CD14-positive monocyte (primary cell): Measurements from ENCODE around the gene SETD1A. TPM values are rescaled to one million over a fixed set of nuclear protein-coding genes. Genes with fewer than 3 reads are reported as not detected.

Experiments
- DNase-seq, 3 donors: peaks; one replicate each; pipeline ENCODE4 v3.0.0-alpha.2; 2011 to 2022
- H2AFZ ChIP-seq: 2 replicates; pipeline ENCODE4 v1.6.0; 2012; ENCODE audit warnings: mild to moderate bottlenecking, low read depth, low read length, inconsistent platforms; ENCODE audit not compliant: insufficient read depth, poor library complexity, severe bottlenecking
- H3K27ac ChIP-seq, 2 donors: 1 replicate in 1 of 2; 2 replicates in 1 of 2; pipeline ENCODE4 v1.5.1; 2012 to 2013; ENCODE audit warnings: low read length in 2 of 2, control low read depth in 1 of 2, inconsistent platforms in 1 of 2, low read depth in 1 of 2, mild to moderate bottlenecking in 1 of 2
- H3K27me3 ChIP-seq, 2 donors: one replicate each; pipeline versions ENCODE4 v1.6.0 to v1.6.1; 2011 to 2013; ENCODE audit warnings: low read length in 2 of 2; ENCODE audit not compliant: control insufficient read depth in 2 of 2, insufficient read depth in 2 of 2
- H3K36me3 ChIP-seq, 2 donors: replicated peaks in 1 of 2; 1 replicate in 1 of 2; 2 replicates in 1 of 2; pipeline versions ENCODE4 v1.5.1 to v1.6.1; 2012 to 2013; ENCODE audit warnings: low read length in 2 of 2, control low read depth in 1 of 2, inconsistent platforms in 1 of 2, mild to moderate bottlenecking in 1 of 2; ENCODE audit not compliant: insufficient read depth in 2 of 2, control insufficient read depth in 1 of 2
- H3K4me1 ChIP-seq, 2 donors: 1 replicate in 1 of 2; 2 replicates in 1 of 2; pipeline versions ENCODE4 v1.5.1 to v1.6.1; 2012 to 2013; ENCODE audit warnings: low read length in 2 of 2, control low read depth in 1 of 2, inconsistent platforms in 1 of 2, mild to moderate bottlenecking in 1 of 2, moderate library complexity in 1 of 2; ENCODE audit not compliant: insufficient read depth in 2 of 2, control insufficient read depth in 1 of 2
- H3K4me2 ChIP-seq: replicated peaks from 2 replicates; pipeline ENCODE3; 2012; ENCODE audit warnings: low read length, moderate library complexity, mild to moderate bottlenecking; ENCODE audit not compliant: poor library complexity, severe bottlenecking; ENCODE audit errors: extremely low read depth
- H3K4me3 ChIP-seq, 3 experiments: fragments of 200-600 bp in 1 of 3; sonication (generic) in 1 of 3; replicated peaks in 1 of 3; 1 replicate in 2 of 3; 2 replicates in 1 of 3; pipeline ENCODE4 v1.5.1; 2011 to 2013; ENCODE audit warnings: low read length in 3 of 3, mild to moderate bottlenecking in 3 of 3, control low read depth in 2 of 3, low read depth in 2 of 3, inconsistent platforms in 1 of 3, moderate library complexity in 1 of 3
- H3K79me2 ChIP-seq: 2 replicates; pipeline ENCODE4 v1.6.0; 2012; ENCODE audit warnings: mild to moderate bottlenecking, control low read depth, inconsistent platforms, low read length, moderate library complexity; ENCODE audit not compliant: insufficient read depth
- H3K9ac ChIP-seq: 2 replicates; pipeline ENCODE4 v1.6.0; 2017; ENCODE audit warnings: low read length, mild to moderate bottlenecking; ENCODE audit not compliant: insufficient read depth, poor library complexity, severe bottlenecking
- H3K9me3 ChIP-seq, 2 donors: replicated peaks in 1 of 2; 1 replicate in 1 of 2; 2 replicates in 1 of 2; pipeline versions ENCODE4 v1.5.1 to v1.6.1; 2012 to 2013; ENCODE audit warnings: low read length in 2 of 2, control low read depth in 1 of 2; ENCODE audit not compliant: control insufficient read depth in 1 of 2, insufficient read depth in 1 of 2
- H4K20me1 ChIP-seq: 2 replicates; pipeline ENCODE4 v1.6.0; 2012; ENCODE audit warnings: mild to moderate bottlenecking, low read length, control low read depth, moderate library complexity; ENCODE audit not compliant: insufficient read depth
- H3K27ac Mint-ChIP-seq, 7 donors: one replicate each; pipeline ENCODE4 v1.8.0; 2020; ENCODE audit warnings: mild to moderate bottlenecking in 7 of 7, mixed read lengths in 7 of 7, moderate library complexity in 6 of 7, inconsistent platforms in 2 of 7
- H3K27me3 Mint-ChIP-seq, 3 donors: one replicate each; pipeline ENCODE4 v1.8.0; 2021 to 2022; ENCODE audit warnings: low read depth in 3 of 3, mild to moderate bottlenecking in 3 of 3, mixed read lengths in 3 of 3, moderate library complexity in 3 of 3, inconsistent platforms in 1 of 3
- H3K36me3 Mint-ChIP-seq, 2 donors: one replicate each; pipeline ENCODE4 v1.8.0; 2020; ENCODE audit warnings: mixed read lengths in 2 of 2, inconsistent platforms in 1 of 2, mild to moderate bottlenecking in 1 of 2
- H3K4me1 Mint-ChIP-seq: one replicate; pipeline ENCODE4 v1.8.0; 2020; ENCODE audit warnings: mild to moderate bottlenecking, mixed read lengths
- H3K4me3 Mint-ChIP-seq, 2 donors: one replicate each; pipeline ENCODE4 v1.8.0; 2020; ENCODE audit warnings: mild to moderate bottlenecking in 2 of 2, mixed read lengths in 2 of 2, moderate library complexity in 1 of 2
- H3K9me3 Mint-ChIP-seq, 7 donors: one replicate each; pipeline ENCODE4 v1.8.0; 2020 to 2022; ENCODE audit warnings: mixed read lengths in 7 of 7, mild to moderate bottlenecking in 6 of 7, moderate library complexity in 6 of 7, inconsistent platforms in 2 of 7
- WGBS: methylation state at CpG from one replicate; pipeline ENCODE4 v1.1.5; 2013; ENCODE audit warnings: missing lambda C conversion rate; ENCODE audit not compliant: insufficient coverage; 5-methylcytosine and 5-hydroxymethylcytosine counted together
- intact Hi-C, 2 donors: fragments of 100-400 bp; cut with micrococcal nuclease; formaldehyde crosslinking; loops; one replicate each; pipeline versions ENCODE4 v1.15.0 to v1.15.1; 2023
- polyA plus RNA-seq, 3 donors: library from polyadenylated mRNA; depleted of rRNA in 1 of 3; unstranded in 2 of 3; stranded (reverse) in 1 of 3; fragments of 300-500 nt in 2 of 3; fragments of >200 nt in 1 of 3; fragmentation: Illumina TruSeq in 2 of 3; gene quantifications; 1 replicate in 2 of 3; 2 replicates in 1 of 3; pipeline ENCODE4 v1.2.3, GENCODE V29; 2012 to 2021
- TF ChIP-seq, protein P1 (sequence below): fragments of 200-600 bp; IDR thresholded peaks from one replicate; pipeline ENCODE4 v1.8.0; 2022; ENCODE audit warnings: antibody characterized with exemption, mild to moderate bottlenecking

Gene SETD1A
- polyA plus RNA-seq, 3 donors, result 0.16 to 6.6 (median 1.3) TPM

DNA sequence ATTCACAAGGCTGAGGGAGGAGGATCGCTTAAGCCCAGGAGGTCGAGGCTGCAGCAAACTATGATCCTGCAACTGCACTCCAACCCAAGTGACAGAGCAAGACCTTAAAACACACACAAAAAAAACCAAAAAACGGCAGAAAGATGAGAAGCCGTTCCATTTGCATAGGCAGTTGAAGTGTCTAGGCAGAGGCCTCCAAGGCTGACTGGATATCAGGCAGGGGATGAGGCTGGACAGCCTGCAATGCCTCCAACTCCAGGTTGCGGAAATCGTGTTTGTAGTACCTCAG is 36.2 kb upstream of the SETD1A start:
- Histone ChIP-seq H3K9ac (no peak overlapping the region), H3K4me2 (peak overlapping the region; percentile 80), H3K4me1 (peaks cover 12 to 25% of the 10 kb centered on the region in 2 donors), H3K4me3 (peak overlapping the region; percentile 43 to 85 (median 60)), H2AFZ (peak overlapping the region; percentile 83), H4K20me1 (no peaks in the 10 kb centered on the region), H3K36me3 (peaks cover 3 to 7% of the 10 kb centered on the region in 2 donors), H3K79me2 (no peaks in the 10 kb centered on the region), H3K27ac (peak overlapping the region in 1 of 2 donors; percentile 61), H3K9me3 (peaks cover 0 to 5% of the 10 kb centered on the region in 2 donors), H3K27me3 (no peaks in the 10 kb centered on the region)
- TF ChIP-seq, protein P1, sequence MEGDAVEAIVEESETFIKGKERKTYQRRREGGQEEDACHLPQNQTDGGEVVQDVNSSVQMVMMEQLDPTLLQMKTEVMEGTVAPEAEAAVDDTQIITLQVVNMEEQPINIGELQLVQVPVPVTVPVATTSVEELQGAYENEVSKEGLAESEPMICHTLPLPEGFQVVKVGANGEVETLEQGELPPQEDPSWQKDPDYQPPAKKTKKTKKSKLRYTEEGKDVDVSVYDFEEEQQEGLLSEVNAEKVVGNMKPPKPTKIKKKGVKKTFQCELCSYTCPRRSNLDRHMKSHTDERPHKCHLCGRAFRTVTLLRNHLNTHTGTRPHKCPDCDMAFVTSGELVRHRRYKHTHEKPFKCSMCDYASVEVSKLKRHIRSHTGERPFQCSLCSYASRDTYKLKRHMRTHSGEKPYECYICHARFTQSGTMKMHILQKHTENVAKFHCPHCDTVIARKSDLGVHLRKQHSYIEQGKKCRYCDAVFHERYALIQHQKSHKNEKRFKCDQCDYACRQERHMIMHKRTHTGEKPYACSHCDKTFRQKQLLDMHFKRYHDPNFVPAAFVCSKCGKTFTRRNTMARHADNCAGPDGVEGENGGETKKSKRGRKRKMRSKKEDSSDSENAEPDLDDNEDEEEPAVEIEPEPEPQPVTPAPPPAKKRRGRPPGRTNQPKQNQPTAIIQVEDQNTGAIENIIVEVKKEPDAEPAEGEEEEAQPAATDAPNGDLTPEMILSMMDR, result no peak
- peaks cover 0 to under 1% (median 0%) of the 10 kb centered on the region in 3 donors for H3K27me3 Mint-ChIP-seq
- peaks cover 4 to 7% of the 10 kb centered on the region in 2 donors for H3K36me3 Mint-ChIP-seq
- intact Hi-C loops, result loop anchor here (1.0 to 10.0 kb wide), 5 partner anchors 77 to 267 kb away; partner anchors contain the start of genes CFAP119 (in 1 of the 2), FBRS (in 1 of the 2), PRR14 (in 1 of the 2) and RNF40 (in 1 of the 2)
- peaks cover 29% of the 10 kb centered on the region for H3K4me1 Mint-ChIP-seq
- peak overlapping the region in 6 of 7 donors; percentile 96 to 100 (median 100) for H3K27ac Mint-ChIP-seq
- 4% methylated on average over 3 of the region's 6 CpGs for WGBS
- H3K9me3 Mint-ChIP-seq, result peaks cover 4 to 9% (median 6%) of the 10 kb centered on the region in 7 donors
- H3K4me3 Mint-ChIP-seq, result peak overlapping the region; percentile 94 to 100
- DNase-seq, result no peak

DNA sequence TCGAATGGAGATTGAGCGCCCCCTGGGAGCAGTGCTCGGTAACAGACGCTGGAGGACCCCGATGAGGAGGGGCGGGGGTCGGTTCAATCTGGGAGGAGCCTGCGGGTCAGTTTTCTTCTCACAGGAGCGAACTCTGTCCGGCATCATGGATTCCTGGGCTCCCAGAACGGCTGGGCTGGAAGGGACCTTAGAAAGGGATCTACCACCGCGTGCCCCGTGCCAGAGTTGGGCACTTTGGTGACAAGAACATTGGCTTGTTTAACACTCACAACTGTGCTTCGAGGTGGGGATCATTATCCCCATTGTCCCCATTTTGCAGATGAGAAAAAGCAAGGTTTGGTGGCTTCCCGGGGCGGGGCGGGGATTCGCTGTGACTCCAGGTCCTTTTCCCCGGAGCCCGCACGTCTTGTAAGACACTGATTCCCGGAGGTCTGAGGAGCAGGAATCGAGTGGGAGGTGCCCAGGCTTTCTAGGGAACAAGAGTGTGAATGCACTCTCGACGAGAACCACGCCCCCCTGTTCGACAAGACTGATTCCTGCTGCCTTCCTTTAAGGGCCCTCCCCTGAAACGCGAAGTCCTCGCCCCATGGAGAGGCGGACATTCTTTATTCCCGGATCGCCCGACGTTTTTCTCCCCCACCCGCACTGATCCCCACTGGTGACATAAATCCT is 35.7 kb upstream of the SETD1A start:
- Mint-ChIP-seq H3K27ac (peak overlapping the region; percentile 96 to 100 (median 100)), H3K27me3 (no peaks in the 10 kb centered on the region), H3K4me3 (peak overlapping the region; percentile 94 to 100), H3K4me1 (peaks cover 29% of the 10 kb centered on the region), H3K9me3 (peaks cover 4 to 9% (median 6%) of the 10 kb centered on the region in 7 donors), H3K36me3 (peaks cover 8 to 11% of the 10 kb centered on the region in 2 donors)
- Histone ChIP-seq H3K4me1 (peaks cover 12 to 25% of the 10 kb centered on the region in 2 donors), H2AFZ (peak overlapping the region; percentile 83), H3K9ac (peak overlapping the region; percentile 44), H3K4me3 (peak overlapping the region; percentile 43 to 85 (median 60)), H4K20me1 (no peaks in the 10 kb centered on the region), H3K79me2 (no peaks in the 10 kb centered on the region), H3K9me3 (peaks cover 0 to 5% of the 10 kb centered on the region in 2 donors), H3K27ac (peak overlapping the region; percentile 61 to 93), H3K4me2 (peak overlapping the region; percentile 80), H3K27me3 (no peaks in the 10 kb centered on the region), H3K36me3 (peaks cover 7 to 12% of the 10 kb centered on the region in 2 donors)
- under 1% methylated on average over 36 of the region's 37 CpGs for WGBS
- peak; percentile 79 to 84 (median 80) for DNase-seq
- TF ChIP-seq, protein P1, result peak; percentile 97
- intact Hi-C loops, result loop anchor here (1.0 to 10.0 kb wide), 7 partner anchors 25 to 267 kb away; partner anchors contain the start of genes CTF1 (in 2 of the 2), CFAP119 (in 1 of the 2), FBRS (in 1 of the 2) and PRR14 (in 1 of the 2)
